GM21515 (cell line): ENCODE data around the gene ANKRD28.
"Not testable (repeated sequence)": the region's sequence is repeated elsewhere in the genome, so short reads cannot be mapped to it uniquely, and the experiment has no call there.

Experiments used
- ATAC-seq: cut with Tn5 transposase; IDR thresholded peaks from one replicate; pipeline ENCODE4 v1.9.1; 2021; ENCODE audit not compliant: unreplicated experiment

ANKRD28 gene

GRCh38 chr3:15797642-15798303 is at the start of gene ANKRD28:
Gene ANKRD28 (minus strand): TSS chr3:15797979. CDS start chr3:15796521, 1,458 bp downstream.
- ATAC-seq = peak; percentile 27

- ATAC-seq = no peak
These were observed 49.5 kb upstream of the ANKRD28 start for GRCh38 chr3:15847239-15847638.

- no peak for ATAC-seq
These were observed 48.8 kb upstream of the ANKRD28 start for GRCh38 chr3:15846606-15847005.

- no peak for ATAC-seq
These were observed 47.7 kb upstream of the ANKRD28 start for GRCh38 chr3:15845475-15845874.

GRCh38 chr3:15844889-15845288 is 47.1 kb upstream of the ANKRD28 start:
- ATAC-seq = no peak

- ATAC-seq = not testable (repeated sequence)
These were observed 43.6 kb upstream of the ANKRD28 start for GRCh38 chr3:15841091-15841973.

GRCh38 chr3:15839568-15839967 is 41.8 kb upstream of the ANKRD28 start:
- no peak for ATAC-seq

GRCh38 chr3:15831927-15832326 is 34.1 kb upstream of the ANKRD28 start:
- ATAC-seq = no peak

GRCh38 chr3:15825016-15825415 is 27.2 kb upstream of the ANKRD28 start:
- ATAC-seq = no peak

GRCh38 chr3:15823092-15823491 is 25.3 kb upstream of the ANKRD28 start:
- no peak for ATAC-seq

GRCh38 chr3:15822281-15822680 is 24.5 kb upstream of the ANKRD28 start:
- ATAC-seq = no peak

GRCh38 chr3:15820911-15821310 is 23.1 kb upstream of the ANKRD28 start:
- no peak for ATAC-seq

GRCh38 chr3:15819576-15819975 is 21.8 kb upstream of the ANKRD28 start:
- no peak for ATAC-seq

- ATAC-seq = no peak
These were observed 21.3 kb upstream of the ANKRD28 start for GRCh38 chr3:15819043-15819442.

- ATAC-seq = no peak
These were observed 17.9 kb upstream of the ANKRD28 start for GRCh38 chr3:15815696-15816095.

GRCh38 chr3:15813079-15813478 is 15.3 kb upstream of the ANKRD28 start:
- ATAC-seq = not testable (repeated sequence)

GRCh38 chr3:15812183-15812582 is 14.4 kb upstream of the ANKRD28 start:
- no peak for ATAC-seq

- no peak for ATAC-seq
These were observed 12.9 kb upstream of the ANKRD28 start for GRCh38 chr3:15810702-15811101.

GRCh38 chr3:15809313-15809712 is 11.5 kb upstream of the ANKRD28 start:
- no peak for ATAC-seq

- ATAC-seq = no peak
These were observed 11.0 kb upstream of the ANKRD28 start for GRCh38 chr3:15808679-15809310.

- ATAC-seq = peak; percentile 77
These were observed 8.0 kb upstream of the ANKRD28 start for GRCh38 chr3:15805756-15806266.
